ENCODE results near the gene FAIM. TPM values are rescaled to one million over a fixed set of nuclear protein-coding genes. Genes with fewer than 3 reads are reported as not detected.
"Not testable (repeated sequence)": the region's sequence is repeated elsewhere in the genome, so short reads cannot be mapped to it uniquely, and the experiment has no call there.

The FAIM gene
- total and polyA plus RNA-seq, 12 donors: 1.5 to 15.7 (median 2.8) TPM

DNA sequence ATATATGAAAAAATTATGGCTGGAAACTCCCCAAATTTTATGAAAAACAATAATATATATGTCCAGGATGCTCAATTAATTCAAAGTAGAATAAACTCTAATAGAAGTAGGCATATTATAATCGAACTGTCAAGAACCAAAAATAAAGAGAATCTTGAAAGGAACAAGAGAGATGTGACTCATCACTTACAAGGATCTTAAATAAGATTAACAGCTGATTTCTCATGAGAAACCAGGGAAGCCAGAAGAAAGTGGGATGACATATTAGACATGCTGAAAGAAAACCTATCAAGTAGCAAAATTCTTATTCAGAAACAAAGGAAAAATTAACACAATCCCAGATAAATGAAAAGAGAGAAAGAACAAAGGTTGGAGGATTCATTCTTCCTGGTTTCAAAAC is 66.8 kb downstream of the FAIM start:
- TF ChIP-seq, protein P1, sequence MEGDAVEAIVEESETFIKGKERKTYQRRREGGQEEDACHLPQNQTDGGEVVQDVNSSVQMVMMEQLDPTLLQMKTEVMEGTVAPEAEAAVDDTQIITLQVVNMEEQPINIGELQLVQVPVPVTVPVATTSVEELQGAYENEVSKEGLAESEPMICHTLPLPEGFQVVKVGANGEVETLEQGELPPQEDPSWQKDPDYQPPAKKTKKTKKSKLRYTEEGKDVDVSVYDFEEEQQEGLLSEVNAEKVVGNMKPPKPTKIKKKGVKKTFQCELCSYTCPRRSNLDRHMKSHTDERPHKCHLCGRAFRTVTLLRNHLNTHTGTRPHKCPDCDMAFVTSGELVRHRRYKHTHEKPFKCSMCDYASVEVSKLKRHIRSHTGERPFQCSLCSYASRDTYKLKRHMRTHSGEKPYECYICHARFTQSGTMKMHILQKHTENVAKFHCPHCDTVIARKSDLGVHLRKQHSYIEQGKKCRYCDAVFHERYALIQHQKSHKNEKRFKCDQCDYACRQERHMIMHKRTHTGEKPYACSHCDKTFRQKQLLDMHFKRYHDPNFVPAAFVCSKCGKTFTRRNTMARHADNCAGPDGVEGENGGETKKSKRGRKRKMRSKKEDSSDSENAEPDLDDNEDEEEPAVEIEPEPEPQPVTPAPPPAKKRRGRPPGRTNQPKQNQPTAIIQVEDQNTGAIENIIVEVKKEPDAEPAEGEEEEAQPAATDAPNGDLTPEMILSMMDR (IDR thresholded peaks at IDR 0.05): no peak
- Histone ChIP-seq H3K9me3 (peaks cover 0 to 30% (median 14%) of the 10 kb centered on the region in 11 donors), H3K27me3 (no peaks in the 10 kb centered on the region), H3K27ac (no peak overlapping the region), H3K36me3 (peaks cover 0 to 69% (median 17%) of the 10 kb centered on the region in 9 donors), H3K4me1 (peaks cover 0 to 23% (median 4%) of the 10 kb centered on the region in 9 donors), H3K4me3 (no peak overlapping the region)
- 97 to 98% methylated on average over 1 of the region's 1 CpG for WGBS, 2 donors
- intact Hi-C loops (cut with DNase I): loop anchor here in 2 of 10 donors (10.0 kb wide), 1 partner anchor 61 kb away; no protein-coding TSS in a partner anchor
- ATAC-seq (no peak), DNase-seq (no peak)

DNA sequence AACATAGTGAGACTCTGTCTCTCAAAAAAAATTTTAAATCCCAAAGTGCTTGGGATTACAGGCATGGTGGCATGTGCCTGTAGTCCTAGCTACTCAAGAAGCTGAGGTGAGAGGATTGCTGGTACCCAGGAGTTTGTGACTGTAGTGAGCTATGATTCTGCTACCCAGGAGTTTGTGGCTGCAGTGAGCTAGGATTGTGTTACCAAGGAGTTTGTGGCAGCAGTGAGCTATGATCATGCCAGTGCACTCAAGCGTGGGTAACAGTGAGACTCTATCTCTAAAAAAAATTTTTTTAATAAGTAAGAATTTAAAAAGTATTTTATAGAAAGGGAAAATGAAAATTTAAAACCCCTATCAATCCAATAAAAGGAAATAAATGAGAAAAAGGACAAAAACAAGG is 69.5 kb downstream of the FAIM start:
- intact Hi-C loops (cut with DNase I): loop anchor here in 2 of 10 donors (10.0 kb wide), 1 partner anchor 63 kb away; no protein-coding TSS in a partner anchor
- no peak overlapping the region for H3K27ac ChIP-seq
- TF ChIP-seq, protein P1 (IDR thresholded peaks at IDR 0.05): no peak
- H3K4me1 ChIP-seq: peaks cover 0 to 5% (median 0%) of the 10 kb centered on the region in 9 donors
- ATAC-seq (no peak), DNase-seq (no peak)
- no peak overlapping the region for H3K4me3 ChIP-seq
- H3K27me3 ChIP-seq: no peaks in the 10 kb centered on the region
- peaks cover 0 to 30% (median 14%) of the 10 kb centered on the region in 11 donors for H3K9me3 ChIP-seq
- peaks cover 0 to 89% (median 28%) of the 10 kb centered on the region in 9 donors for H3K36me3 ChIP-seq
- WGBS, 2 donors: 98 to 100% methylated on average over 1 of the region's 1 CpG

DNA sequence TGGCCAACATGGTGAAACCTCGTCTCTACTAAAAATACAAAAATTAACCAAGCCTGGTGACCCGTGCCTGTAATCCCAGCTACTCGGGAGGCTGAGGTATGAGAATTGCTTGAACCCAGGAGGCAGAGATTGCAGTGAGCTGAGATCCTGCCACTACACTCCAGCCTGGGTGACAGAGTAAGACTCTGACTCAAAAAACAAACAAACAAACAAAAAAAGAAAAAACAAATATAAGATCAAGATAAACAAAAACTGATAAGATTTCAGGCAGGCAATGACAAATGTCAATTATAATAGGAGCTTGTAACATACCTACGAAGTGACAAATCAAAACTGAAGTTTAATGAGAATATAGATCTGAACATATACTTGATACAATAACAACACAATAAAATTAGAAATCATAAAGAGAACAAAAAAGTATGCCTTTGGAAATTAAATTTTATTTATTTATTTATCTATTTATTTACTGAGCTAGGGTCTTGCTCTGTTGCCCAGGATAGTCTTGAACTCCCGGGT is 70.4 kb downstream of the FAIM start:
- Histone ChIP-seq H3K36me3 (peaks cover 0 to 97% (median 32%) of the 10 kb centered on the region in 9 donors), H3K9me3 (peaks cover 0 to 30% (median 14%) of the 10 kb centered on the region in 11 donors), H3K27ac (no peak overlapping the region), H3K4me3 (no peak overlapping the region), H3K27me3 (no peaks in the 10 kb centered on the region), H3K4me1 (peaks cover 0 to under 1% (median 0%) of the 10 kb centered on the region in 9 donors)
- intact Hi-C loops (cut with DNase I): loop anchor here in 2 of 10 donors (10.0 kb wide), 1 partner anchor 64 kb away; no protein-coding TSS in a partner anchor
- ATAC-seq (no peak), DNase-seq (no peak)
- WGBS, 2 donors: 91% methylated on average over 5 of the region's 5 CpGs
- TF ChIP-seq, protein P1 (IDR thresholded peaks at IDR 0.05): no peak

DNA sequence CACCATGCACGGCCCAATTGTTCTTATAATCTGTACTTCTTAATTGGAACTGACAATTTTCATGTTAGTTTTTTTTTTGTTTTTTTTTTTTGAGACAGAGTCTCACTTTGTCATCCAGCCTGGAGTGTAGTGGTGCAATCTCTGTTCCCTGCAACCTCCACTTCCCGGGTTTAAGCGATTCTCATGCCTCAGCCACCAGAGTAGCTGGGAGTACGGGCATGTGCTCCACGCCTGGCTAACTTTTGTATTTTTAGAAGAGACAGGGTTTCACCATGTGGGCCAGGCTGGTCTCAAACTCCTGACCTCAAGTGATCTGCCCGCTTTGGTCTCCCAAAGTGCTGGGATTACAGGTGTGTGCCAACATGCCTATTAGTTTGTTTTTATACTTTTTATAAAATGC is 72.4 kb downstream of the FAIM start:
- H3K4me1 ChIP-seq, DNase-seq, H3K27ac ChIP-seq, H3K4me3 ChIP-seq, ATAC-seq, H3K27me3 ChIP-seq: not testable (repeated sequence)
- WGBS, 2 donors: 74 to 83% methylated on average over 6 of the region's 6 CpGs
- Histone ChIP-seq H3K36me3 (peaks cover 0 to 91% (median 31%) of the 10 kb centered on the region in 9 donors), H3K9me3 (peaks cover 0 to 13% (median 9%) of the 10 kb centered on the region in 11 donors)
- intact Hi-C loops (cut with DNase I): loop anchor here in 1 of 10 donors (10.0 kb wide), 1 partner anchor 76 kb away; the partner anchor contains the start of gene FAIM

Data from heart right ventricle (tissue), 16 donors.